Keratinocyte (primary cell): ENCODE measurements around the gene PAGE4. TPM values are rescaled to one million over a fixed set of nuclear protein-coding genes. Genes with fewer than 3 reads are reported as not detected.

Experiments used
- DNase-seq: peaks from one replicate; pipeline ENCODE4 v3.0.0-alpha.2; 2011; ENCODE audit warnings: low read depth, missing footprints, low spot score
- FAIRE-seq: peaks from 2 replicates; lab custom pipeline; 2011; peaks lifted over from hg19 to GRCh38; lab: Jason Lieb, UNC
- H2AFZ ChIP-seq: 2 replicates; pipeline ENCODE4 v1.6.0; 2012; ENCODE audit warnings: low read length, control low read depth, inconsistent platforms; ENCODE audit not compliant: control insufficient read depth
- H3K27ac ChIP-seq: 2 replicates; pipeline ENCODE4 v1.5.1; 2011; ENCODE audit warnings: low read length; ENCODE audit not compliant: control insufficient read depth, insufficient read depth
- H3K27me3 ChIP-seq: 3 replicates; pipeline ENCODE4 v1.6.0; 2011; ENCODE audit warnings: low read length; ENCODE audit not compliant: control insufficient read depth, insufficient read depth; ENCODE audit errors: extremely low read depth
- H3K36me3 ChIP-seq, 2 experiments: 2 replicates in 1 of 2; 3 replicates in 1 of 2; pipeline ENCODE4 v1.5.1; 2011; ENCODE audit warnings: low read length in 2 of 2, mild to moderate bottlenecking in 1 of 2; ENCODE audit not compliant: control insufficient read depth in 2 of 2, insufficient read depth in 2 of 2; ENCODE audit errors: extremely low read depth in 1 of 2
- H3K4me1 ChIP-seq: 3 replicates; pipeline ENCODE4 v1.5.1; 2011; ENCODE audit warnings: low read length; ENCODE audit not compliant: control insufficient read depth, insufficient read depth; ENCODE audit errors: extremely low read depth
- H3K4me2 ChIP-seq: 3 replicates; pipeline ENCODE4 v1.6.0; 2011; ENCODE audit warnings: low read depth, low read length; ENCODE audit not compliant: control insufficient read depth, insufficient read depth; ENCODE audit errors: extremely low read depth
- H3K4me3 ChIP-seq, 3 experiments: fragments of 200-600 bp in 1 of 3; sonication (generic) in 1 of 3; 2 replicates in 2 of 3; 3 replicates in 1 of 3; pipeline ENCODE4 v1.5.1; 2011 to 2016; ENCODE audit warnings: low read length in 3 of 3, mild to moderate bottlenecking in 3 of 3, control low read depth in 2 of 3, inconsistent platforms in 1 of 3, low read depth in 1 of 3, mixed read lengths in 1 of 3, mixed run types in 1 of 3, moderate library complexity in 1 of 3; ENCODE audit not compliant: control insufficient read depth in 2 of 3, insufficient read depth in 2 of 3; ENCODE audit errors: extremely low read depth in 1 of 3
- H3K79me2 ChIP-seq: 2 replicates; pipeline ENCODE4 v1.6.0; 2012; ENCODE audit warnings: low read length; ENCODE audit not compliant: control insufficient read depth, insufficient read depth
- H3K9ac ChIP-seq: 3 replicates; pipeline ENCODE4 v1.6.0; 2011; ENCODE audit warnings: low read length; ENCODE audit not compliant: control insufficient read depth, insufficient read depth; ENCODE audit errors: extremely low read depth
- H3K9me1 ChIP-seq: 3 replicates; pipeline ENCODE4 v1.6.0; 2011; ENCODE audit warnings: low read length; ENCODE audit not compliant: control insufficient read depth, insufficient read depth; ENCODE audit errors: extremely low read depth
- H3K9me3 ChIP-seq: 2 replicates; pipeline ENCODE4 v1.5.1; 2012; ENCODE audit warnings: low read depth, low read length; ENCODE audit not compliant: control insufficient read depth
- H4K20me1 ChIP-seq: 3 replicates; pipeline ENCODE4 v1.6.0; 2011; ENCODE audit warnings: low read length; ENCODE audit not compliant: control insufficient read depth, insufficient read depth; ENCODE audit errors: extremely low read depth
- EZH2 ChIP-seq: IDR thresholded peaks from one replicate; pipeline ENCODE4 v1.6.1; 2012; ENCODE audit warnings: inconsistent platforms, mild to moderate bottlenecking, low read length, moderate library complexity
- dilution Hi-C: fragments of 300-500 bp; cut with MboI; formaldehyde crosslinking; loops from one replicate; pipeline ENCODE4 v1.7.0; 2020; ENCODE audit warnings: low sequenced_read_pairs; ENCODE audit not compliant: extremely low pct_ligation_motif_present
- polyA plus RNA-seq, 5 experiments: library from polyadenylated mRNA; depleted of rRNA in 3 of 5; stranded (reverse) in 3 of 5; stranded (forward) in 1 of 5; unstranded in 1 of 5; fragments of >200 nt; gene quantifications; 1 replicate in 1 of 5; 2 replicates in 3 of 5; 3 replicates in 1 of 5; pipeline versions ENCODE4 v1.2.1 to v1.2.3, GENCODE V29; 2011 to 2012; ENCODE audit warnings: missing spikeins in 2 of 5, low read depth in 1 of 5, low replicate concordance in 1 of 5
- TF ChIP-seq, protein P1 (sequence below), 3 experiments: IDR thresholded peaks in 1 of 3; conservative IDR thresholded peaks in 1 of 3; optimal IDR thresholded peaks in 1 of 3; 2 replicates in 2 of 3; 3 replicates in 1 of 3; pipeline versions ENCODE3 to v1.5.1; 2011; ENCODE audit warnings: low read length in 3 of 3, mild to moderate bottlenecking in 3 of 3, moderate library complexity in 2 of 3, control low read depth in 1 of 3, inconsistent platforms in 1 of 3; ENCODE audit not compliant: insufficient read depth in 2 of 3; ENCODE audit errors: extremely low read depth in 1 of 3

PAGE4 gene
- polyA plus RNA-seq, 1 donor (not counting 4 experiments of a cell fraction or from before 2014, with no cell fraction given) = not detected

DNA sequence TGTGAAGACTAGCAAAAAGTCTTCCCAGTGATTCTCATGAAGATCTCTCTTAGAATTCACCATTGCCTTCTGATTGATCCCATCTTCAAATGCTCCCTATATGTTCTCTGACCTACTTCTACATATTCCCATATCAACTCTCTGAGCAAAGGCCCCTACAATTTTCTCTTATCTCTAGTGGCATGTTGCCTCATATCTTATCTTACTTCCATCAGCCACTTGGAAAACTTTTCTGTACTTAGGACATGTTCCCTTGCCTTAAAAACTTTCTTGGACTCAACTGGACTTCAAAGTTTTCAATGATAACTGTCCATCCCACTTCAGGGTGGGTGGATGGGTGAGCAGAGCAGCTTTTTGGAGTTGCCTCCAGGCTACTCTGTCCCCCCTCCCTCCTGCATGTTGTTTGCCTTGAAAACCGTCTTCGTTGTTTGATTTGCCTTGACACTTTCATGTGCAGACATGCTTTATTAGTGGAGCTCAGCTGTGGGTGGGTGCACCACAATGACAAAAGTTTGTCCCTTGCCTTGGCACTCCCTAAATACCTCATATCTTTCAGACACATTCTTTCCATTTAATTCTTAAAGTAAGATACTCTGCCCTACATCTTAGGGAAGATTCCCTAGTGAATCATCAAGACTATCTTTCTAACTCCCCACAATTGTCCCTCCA lies 31.9 kb downstream of the PAGE4 start:
- no peaks in the 10 kb centered on the region for H3K9me3 ChIP-seq
- no peak overlapping the region for H3K4me3 ChIP-seq
- TF ChIP-seq, protein P1, sequence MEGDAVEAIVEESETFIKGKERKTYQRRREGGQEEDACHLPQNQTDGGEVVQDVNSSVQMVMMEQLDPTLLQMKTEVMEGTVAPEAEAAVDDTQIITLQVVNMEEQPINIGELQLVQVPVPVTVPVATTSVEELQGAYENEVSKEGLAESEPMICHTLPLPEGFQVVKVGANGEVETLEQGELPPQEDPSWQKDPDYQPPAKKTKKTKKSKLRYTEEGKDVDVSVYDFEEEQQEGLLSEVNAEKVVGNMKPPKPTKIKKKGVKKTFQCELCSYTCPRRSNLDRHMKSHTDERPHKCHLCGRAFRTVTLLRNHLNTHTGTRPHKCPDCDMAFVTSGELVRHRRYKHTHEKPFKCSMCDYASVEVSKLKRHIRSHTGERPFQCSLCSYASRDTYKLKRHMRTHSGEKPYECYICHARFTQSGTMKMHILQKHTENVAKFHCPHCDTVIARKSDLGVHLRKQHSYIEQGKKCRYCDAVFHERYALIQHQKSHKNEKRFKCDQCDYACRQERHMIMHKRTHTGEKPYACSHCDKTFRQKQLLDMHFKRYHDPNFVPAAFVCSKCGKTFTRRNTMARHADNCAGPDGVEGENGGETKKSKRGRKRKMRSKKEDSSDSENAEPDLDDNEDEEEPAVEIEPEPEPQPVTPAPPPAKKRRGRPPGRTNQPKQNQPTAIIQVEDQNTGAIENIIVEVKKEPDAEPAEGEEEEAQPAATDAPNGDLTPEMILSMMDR (optimal IDR thresholded peaks at IDR 0.05 in 1 of 3, IDR thresholded peaks at IDR 0.05 in 1 of 3, conservative IDR thresholded peaks at IDR 0.05 in 1 of 3; ENCODE audit: extremely low read depth in 1 of 3, insufficient read depth in 2 of 3, low read length in 3 of 3) = no peak
- TF ChIP-seq EZH2 = no peak
- H3K4me1 ChIP-seq = no peaks in the 10 kb centered on the region
- no peaks in the 10 kb centered on the region for H3K9me1 ChIP-seq
- H3K4me2 ChIP-seq = no peak overlapping the region
- H4K20me1 ChIP-seq = no peaks in the 10 kb centered on the region
- H3K27ac ChIP-seq = no peak overlapping the region
- H2AFZ ChIP-seq = no peak overlapping the region
- FAIRE-seq (no peak), DNase-seq (no peak)
- dilution Hi-C loops = no loop called here
- no peaks in the 10 kb centered on the region for H3K79me2 ChIP-seq
- no peaks in the 10 kb centered on the region for H3K27me3 ChIP-seq
- no peaks in the 10 kb centered on the region for H3K36me3 ChIP-seq
- no peak overlapping the region for H3K9ac ChIP-seq

GRCh38 chrX:49862093-49862492 lies 33.0 kb downstream of the PAGE4 start:
- Histone ChIP-seq H3K9me1 (no peaks in the 10 kb centered on the region), H3K9me3 (no peaks in the 10 kb centered on the region), H3K4me1 (no peaks in the 10 kb centered on the region), H3K4me3 (no peak overlapping the region), H4K20me1 (no peaks in the 10 kb centered on the region), H2AFZ (no peak overlapping the region), H3K9ac (no peak overlapping the region), H3K27ac (no peak overlapping the region), H3K36me3 (no peaks in the 10 kb centered on the region), H3K79me2 (no peaks in the 10 kb centered on the region), H3K27me3 (no peaks in the 10 kb centered on the region), H3K4me2 (no peak overlapping the region)
- no peak for FAIRE-seq
- DNase-seq = no peak
- TF ChIP-seq EZH2 = no peak
- TF ChIP-seq, protein P1 (optimal IDR thresholded peaks at IDR 0.05 in 1 of 3, IDR thresholded peaks at IDR 0.05 in 1 of 3, conservative IDR thresholded peaks at IDR 0.05 in 1 of 3; ENCODE audit: extremely low read depth in 1 of 3, insufficient read depth in 2 of 3, low read length in 3 of 3) = no peak
- dilution Hi-C loops = no loop called here
